Right kidney (tissue), 1 donor: ENCODE results near the gene ARHGAP1.
"Not testable (repeated sequence)": the region's sequence is repeated elsewhere in the genome, so short reads cannot be mapped to it uniquely, and the experiment has no call there.

Experiments
- DNase-seq: peaks from one replicate; pipeline ENCODE4 v3.0.0-alpha.2; 2016

The ARHGAP1 gene

DNA sequence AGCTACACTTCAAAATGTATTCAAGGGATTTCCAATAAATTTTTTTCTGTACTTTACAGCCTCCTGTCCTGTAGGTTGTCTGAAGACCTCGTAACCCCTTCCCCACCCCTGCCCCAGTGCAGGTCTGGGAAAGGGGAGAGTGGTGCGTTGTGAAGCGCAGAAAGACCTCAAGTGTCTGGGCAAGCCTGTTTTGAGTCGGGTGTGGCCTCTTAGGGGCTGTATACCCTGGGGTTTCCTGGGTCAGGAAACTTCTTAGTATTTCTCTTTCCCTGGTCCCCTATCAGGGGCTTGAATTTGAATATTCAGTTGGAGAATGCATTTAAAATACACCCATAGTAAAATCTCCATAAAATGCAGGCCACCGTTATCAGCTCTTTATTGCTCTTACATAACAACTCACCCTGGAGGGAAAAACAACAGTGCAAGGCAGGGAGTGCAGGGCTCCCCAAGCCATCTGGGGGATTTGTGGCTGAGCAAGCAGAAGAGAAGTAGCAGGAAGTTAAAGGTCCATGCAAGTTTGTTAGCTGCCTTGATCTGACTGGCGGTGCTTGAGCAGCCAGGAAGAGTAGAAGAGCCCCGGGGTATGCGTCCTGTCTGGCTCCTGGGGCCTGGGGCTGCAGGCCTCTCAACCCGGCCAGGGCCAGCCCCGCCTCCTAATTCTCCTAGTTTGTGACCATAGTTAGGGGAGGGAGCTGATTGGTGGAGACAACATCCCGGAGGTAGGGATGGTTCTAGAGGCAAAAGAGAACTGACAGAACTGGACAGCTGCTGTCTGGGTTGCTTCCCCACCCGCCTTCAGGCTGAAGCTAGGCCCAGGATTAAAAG is 25.7 kb downstream of the ARHGAP1 start:
- DNase-seq: peak; percentile 22

DNA sequence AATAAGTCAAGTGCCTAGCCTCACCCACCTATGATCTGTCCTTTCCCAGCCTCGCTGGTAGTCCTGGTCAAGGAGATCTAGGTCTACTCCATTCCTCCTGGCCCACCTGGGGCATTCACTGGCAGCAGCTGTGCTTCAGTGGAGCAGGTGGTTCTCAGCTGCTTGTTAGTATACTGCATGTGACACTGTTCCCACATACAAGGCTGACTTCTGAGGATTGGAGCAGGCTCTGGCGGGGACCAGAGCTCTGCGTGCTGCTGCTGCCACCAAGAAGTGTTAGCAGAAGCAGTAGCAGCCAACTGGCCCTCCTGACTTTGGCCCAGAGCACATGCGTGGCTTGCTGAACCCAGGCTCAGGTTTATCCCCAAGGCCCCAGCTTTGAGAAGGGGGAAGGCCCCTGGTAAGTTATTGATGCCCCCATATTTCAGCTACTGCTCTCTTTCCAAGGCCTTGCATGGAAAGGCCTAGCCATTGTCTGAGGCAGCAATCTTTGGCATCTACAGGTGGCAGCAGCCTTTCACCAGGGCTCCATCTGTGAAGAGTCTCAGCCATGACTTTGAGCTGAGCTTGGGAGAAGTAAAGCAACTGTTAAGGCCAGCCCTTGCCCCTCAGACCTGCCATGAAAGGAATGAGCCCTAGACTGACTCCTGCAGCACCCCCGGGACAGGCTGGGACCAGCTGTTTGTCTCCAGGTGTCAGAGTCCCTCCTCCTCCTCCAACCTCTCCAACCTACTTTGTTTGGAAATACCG is 26.5 kb downstream of the ARHGAP1 start:
- no peak for DNase-seq

DNA sequence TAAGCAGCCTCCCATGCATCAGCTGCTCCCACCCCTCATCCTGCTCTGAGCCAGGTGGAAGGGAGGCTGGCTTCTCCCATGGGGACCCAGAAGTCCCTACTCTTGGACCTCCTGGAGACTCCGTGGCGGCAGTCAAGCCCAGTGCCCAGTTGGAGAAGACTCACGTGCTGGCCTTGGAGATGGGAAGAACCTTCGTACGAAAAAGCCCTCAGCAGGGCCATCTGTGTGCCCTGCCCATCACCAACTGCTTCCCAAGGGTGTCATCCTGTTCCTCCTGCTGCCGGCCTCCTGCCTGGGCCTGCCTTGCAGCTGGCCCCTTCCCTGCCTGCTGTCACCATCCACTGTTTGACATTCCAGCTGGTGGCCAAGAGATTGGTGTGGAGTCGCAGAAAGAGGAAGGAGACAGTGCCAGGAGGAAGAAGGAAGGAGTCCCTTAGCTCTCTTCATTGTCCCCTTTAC is 28.0 kb downstream of the ARHGAP1 start:
- no peak for DNase-seq

DNA sequence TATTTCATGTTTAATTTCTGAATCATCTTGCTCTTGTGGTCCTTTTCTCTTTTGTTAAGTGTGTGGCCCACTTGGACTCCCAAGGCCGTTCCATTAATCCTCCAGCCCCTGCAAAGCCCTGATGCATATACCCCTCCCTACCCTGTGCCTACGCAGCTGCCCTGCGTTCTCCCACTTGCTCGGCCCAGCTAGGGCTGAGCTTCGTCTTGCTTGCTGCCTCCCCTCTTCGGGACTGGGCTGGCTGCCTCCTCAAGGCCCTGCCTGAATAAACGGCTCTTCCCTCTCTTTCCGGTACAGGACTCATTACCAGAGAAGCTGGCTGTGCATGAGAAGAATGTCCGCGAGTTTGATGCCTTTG is 28.5 kb downstream of the ARHGAP1 start:
- DNase-seq: no peak

DNA sequence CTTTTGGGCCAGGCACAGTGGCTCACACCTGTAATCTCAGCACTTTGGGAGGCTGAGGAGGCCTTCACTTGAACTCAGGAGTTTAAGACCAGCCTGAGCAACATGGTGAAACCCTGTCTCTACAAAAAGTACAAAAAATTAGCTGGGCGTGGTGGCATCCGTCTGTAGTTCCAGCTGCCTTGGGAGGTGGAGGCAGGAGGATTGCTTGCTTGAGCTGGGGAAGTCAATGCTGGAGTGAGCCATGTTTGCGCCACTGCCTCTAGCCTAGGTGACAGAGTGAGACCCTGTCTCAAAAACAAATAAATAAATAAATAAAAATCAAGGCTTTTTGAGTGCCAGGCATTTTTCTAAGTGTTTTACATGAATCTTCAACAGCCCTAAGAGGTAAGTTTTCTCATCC is 29.9 kb downstream of the ARHGAP1 start:
- DNase-seq: not testable (repeated sequence)

DNA sequence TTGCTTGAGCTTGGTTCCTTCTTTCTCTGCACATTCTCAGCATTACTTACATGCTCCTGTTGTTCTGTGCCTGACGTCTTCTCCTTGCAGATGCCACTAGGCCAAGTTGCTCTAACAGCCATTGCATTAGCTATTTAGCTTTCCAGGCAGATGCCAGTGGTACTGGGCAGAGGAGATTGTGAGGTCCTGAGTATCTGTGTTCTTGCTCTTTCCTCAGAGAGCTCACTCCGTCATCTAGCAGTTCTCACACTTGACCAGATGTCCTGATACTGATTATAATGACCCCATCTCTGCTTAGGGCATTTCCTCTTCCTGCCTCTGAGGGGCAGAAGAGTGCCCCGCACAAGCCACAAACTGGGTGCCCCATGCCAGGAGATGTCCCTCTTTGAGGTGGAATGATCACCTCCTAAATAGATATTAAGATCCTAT is 30.7 kb downstream of the ARHGAP1 start:
- DNase-seq: no peak

DNA sequence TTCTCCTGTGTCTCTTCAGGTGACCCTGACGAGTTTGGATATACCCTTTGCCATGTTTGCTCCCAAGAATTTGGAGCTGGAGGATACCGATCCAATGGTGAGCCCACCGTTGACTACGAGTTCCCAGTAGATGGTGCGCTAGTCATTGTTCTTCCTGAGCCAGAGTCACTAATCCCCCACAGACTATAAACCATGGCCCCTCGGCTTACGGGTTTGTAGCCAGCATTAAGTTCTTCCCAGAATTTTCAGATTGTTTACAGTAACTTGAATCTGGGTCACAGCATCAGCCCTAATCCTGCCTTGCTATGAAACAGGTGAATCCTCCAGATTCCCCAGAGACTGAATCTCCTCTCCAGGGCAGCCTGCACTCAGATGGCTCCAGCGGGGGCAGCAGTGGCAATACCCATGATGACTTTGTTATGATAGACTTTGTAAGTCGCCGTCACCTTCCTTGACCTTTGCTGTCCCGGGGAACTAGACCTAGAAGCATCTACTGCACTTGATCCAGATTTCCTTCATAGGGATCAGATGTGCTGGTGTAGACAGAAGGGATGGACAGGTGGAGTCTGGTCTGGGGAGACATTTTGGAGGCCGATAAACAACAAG is 31.8 kb downstream of the ARHGAP1 start:
- no peak for DNase-seq

DNA sequence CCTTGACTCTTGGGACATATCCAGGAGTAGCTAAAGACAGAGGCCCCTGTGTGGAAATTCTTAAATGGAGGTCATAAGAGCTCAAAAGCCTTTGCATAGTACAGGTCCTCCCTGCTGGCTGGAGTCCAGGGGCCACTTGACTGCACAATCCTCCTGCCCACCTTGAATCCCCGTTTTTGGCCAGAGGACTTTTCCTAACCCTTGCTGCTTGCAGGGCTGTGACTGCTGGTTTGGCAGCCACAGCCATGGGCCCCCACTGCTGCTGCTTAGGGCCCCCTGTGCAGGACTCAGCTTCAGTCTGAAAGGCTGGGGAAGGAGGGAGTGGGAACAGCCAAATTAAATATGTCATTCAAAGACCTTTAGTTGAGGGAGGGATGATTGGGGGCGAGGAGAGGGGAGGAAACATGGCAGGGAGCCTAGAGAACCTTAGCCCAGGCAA is 33.4 kb downstream of the ARHGAP1 start:
- DNase-seq: peak; percentile 23

DNA sequence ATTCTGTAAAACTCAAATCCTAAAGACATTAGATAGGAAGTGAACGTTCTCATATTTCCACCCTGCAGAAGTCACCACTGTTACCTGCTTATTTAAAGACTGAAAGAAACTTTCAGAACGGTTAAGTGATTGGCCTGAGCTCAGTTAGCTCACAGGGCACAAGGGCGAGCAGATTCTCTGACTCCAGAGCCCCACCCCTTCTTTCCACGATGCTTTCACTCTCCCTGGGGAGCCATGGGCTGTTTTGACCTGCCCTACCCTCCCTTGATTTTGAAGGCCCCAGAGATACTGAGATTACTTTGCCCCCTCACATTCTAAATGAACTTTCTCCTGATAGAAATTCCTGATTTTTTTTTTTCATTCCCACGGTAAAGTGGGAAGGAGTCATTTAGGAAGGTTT is 33.9 kb downstream of the ARHGAP1 start:
- DNase-seq: no peak

DNA sequence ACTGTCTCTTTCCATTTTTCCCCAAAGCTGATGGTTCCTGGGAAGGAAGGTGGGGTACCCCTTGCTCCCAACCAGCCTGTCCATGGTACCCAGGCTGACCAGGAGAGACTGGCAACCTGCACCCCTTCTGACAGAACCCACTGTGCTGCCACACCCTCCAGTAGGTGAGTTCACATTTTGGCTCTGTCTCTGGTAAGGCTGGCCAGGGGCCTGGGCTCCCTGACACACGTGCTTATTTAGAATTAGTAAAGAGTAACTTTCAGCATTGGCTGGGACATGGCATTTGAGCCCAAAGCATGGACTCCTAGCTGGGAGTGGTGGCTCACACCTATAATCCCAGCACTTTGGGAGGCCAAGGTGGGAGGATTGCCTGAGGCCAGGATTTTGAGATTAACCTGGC is 35.1 kb downstream of the ARHGAP1 start:
- no peak for DNase-seq

DNA sequence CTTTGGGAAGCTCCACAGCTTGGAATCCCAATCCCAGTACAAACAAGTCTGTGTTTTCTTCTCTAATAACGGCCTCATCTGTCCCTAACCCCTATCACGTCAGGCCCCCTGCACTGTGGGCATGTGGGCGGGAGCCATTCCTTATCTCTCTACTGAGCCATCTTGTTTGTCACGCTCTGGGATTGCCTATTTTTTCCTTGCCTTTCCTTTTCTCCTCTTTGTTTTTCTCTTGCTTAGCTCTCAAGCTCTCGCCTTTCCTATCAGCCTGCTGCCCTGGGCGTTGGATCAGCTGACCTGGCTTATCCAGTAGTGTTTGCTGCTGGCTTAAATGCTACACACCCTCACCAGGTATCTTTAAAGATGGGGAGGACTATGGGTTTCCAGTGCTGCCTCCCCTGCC is 35.8 kb downstream of the ARHGAP1 start:
- no peak for DNase-seq

DNA sequence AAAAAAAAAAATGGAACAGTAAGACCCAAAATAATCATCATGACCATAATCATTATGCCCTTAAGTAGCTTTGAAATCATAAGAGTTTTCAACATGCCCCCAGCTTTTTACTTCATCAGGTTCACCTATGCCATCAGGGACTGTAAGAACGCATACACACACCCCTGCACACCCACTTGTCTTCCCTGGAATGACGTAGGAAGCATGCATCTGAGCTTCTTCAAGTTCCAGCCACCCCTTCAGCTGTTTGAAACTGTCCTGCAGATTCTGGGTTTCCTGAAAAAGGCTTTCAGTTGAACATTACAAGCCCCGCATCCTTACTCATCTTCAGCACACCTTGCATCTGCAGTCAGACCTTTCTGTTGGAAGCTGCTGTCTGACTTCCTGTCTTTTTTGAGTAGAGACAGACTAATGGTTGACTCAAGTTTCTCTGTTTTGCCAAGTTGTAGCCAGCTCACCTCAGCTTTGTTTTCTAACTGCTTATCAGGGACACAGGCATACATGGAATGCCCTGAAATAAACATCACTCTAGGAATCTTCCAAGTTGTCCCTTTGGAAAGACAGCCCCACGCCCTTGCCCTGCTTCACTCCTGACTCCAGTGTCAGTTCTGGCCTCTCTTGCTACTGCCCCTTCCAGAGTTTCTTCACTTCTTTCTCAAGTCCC is 37.0 kb downstream of the ARHGAP1 start:
- no peak for DNase-seq

DNA sequence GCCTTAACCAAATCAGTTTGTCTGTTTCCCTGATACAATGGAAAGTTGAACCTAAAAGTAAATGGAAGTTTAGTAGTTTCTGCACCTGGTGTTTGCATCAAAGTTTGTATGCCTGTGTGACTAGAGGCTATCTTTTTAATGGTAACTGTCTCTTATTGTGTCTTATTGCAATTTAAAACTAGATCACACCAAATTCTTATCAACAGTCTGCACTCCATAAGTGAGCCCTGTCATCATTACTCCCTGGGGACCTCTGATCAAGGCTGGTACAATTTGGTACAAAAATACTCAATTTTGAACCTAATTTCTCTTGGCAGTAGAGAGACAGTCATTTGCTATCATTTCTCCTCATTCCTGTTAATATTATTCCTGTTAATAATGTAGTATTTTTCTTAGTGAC is 38.1 kb downstream of the ARHGAP1 start:
- DNase-seq: no peak

DNA sequence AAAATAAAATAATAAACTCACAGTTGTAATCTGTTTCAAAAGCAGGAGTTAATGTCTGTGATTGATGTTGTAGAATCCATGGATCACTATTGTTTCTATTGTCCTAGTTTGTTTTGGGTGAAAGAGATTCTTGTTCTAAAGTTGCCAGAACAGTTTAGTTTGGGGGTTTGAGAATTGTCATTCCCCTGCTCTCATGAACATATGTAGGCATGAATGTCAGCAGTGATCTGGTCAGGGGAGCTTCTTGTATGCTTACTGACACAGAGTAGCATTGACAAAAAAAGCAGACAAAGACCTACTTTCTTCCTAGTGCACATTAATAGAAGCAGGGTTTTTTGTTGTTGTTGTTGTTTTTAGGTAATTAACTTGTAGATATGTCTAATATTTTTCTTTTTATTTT is 38.6 kb downstream of the ARHGAP1 start:
- no peak for DNase-seq

DNA sequence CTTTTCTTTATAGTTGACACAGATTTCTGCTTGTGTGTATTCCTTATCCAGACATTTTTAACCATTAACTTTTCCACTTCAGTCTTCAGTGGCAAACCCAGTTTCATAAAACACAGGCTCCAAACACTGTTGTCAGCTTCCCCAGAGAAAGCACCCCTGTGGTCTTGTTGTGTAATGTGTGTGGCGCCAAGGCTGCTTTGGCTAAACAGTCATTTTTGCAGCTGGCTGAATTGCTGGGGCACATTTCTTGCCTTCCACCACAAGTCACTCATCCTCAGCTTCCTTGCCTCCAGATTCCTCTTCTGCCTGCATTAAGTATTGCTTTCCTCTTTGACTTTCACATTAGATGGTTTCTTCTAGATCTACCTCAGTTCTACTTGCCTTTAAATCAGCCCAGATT is 40.5 kb downstream of the ARHGAP1 start:
- no peak for DNase-seq

DNA sequence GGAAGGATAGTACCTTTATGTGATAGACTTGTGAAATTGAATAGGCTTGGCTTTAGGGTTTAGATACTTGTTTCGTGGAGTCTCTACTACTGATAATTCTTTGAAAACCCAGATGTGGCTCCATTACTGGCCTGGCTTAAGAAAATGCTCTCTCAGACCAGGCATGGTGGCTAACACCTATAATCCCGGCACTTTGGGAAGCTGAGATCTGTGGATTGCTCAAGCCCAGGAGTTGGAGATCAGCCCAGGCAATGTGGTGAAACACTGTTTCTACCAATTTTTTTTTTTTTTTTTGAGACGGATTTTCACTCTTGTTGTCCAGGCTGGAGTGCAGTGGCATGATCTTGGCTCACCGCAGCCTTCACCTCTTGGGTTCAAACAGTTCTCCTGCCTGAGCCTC is 42.2 kb downstream of the ARHGAP1 start:
- DNase-seq: no peak

DNA sequence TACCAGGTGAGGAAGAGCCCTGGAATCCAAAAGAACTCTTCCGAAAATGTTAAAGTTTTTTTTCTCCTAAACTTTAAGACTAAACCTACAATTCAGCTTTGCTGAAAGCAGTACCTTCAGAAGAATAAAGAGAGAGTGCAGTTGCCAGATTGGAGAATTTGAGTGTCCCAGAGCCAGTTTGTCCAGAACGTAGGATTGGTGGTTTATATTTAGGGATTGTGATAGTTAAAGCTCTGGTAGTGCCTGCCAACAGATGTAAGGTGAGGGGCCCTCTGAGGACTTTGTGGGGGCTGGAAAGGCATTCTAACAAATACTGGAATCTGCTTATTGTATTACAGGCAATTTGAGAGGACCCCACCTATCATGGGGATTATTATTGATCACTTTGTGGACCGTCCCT is 43.2 kb downstream of the ARHGAP1 start:
- no peak for DNase-seq

DNA sequence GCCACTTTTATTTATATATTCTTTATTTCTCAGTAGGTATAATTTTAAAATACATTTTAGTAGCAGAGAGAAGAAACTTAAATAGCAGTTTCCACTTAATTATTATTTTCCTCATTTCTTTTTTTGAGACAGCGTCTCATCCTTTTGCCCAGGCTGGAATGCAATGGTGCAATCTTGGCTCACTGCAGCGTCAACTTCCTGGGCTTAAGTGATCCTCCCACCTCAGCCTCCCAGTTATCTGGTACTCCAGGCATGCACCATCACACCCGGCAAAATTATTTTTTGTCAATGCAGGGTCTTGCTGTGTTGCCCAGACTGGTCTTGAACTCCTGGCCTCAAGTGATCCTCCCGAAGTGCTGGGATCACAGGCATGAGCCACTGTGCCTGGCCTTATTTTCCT is 44.8 kb downstream of the ARHGAP1 start:
- no peak for DNase-seq

DNA sequence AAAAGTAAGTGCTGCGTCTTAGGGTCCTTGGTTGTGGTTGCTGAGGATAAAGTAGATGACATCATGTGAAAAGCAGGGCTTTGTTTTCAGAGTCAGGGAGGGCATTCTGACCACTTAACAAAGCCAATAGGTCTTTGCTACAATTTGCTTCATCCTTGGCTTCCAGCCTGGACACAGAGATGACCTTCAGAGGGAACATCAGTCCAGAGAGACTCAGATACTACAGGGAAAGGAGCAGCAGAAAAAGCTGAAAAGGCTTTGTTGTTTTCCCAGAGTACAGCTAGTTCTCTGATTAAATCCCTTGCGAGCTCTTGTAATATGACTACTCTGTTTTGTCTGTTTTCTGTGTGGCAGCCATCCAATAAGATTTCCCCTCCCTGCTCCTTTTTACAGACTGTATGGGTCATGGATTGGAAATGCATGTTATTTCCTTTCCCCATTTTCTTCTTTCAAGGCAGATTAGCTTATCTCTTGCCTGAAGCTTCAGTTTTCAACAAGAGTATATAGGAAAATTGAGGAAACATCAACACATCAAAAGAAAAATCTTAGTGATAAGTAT is 51.2 kb downstream of the ARHGAP1 start:
- DNase-seq: no peak

DNA sequence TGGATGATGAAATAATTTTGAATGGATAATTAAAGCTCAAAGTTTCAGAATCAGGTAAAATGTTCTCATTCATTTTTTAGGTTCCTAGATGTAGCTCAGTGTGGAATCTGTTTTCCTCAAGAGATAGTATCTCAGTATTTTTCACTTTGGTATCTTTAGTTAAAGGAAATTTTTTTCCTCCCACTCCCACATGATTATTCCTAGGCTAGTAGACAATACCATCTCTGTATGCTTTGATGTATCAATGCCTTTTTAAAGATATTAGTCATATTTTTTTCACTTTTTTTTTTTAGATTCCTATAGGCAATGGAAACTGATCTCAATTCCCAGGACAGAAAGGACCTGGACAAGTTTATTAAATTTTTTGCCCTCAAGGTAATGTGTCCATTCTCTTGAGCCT is 56.4 kb downstream of the ARHGAP1 start:
- no peak for DNase-seq

DNA sequence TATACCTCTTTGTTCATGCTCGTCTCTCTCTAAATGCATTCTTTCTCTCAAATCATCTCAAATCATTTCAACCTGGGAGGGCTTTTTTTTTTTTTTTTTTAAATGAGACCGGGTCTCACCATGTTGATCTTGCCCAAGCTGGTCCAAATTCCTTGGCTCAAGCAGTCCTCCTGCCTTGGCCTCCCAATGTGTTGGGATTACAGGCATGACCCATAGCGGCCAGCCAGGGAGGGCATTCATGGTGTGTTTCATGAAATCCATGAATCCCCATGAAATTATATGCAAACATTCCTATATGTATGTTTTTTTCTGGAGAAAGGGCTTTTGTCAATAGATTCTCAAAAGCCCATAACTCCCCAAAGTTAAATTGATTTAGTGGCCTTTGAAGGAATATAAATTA is 56.9 kb downstream of the ARHGAP1 start:
- DNase-seq: no peak

DNA sequence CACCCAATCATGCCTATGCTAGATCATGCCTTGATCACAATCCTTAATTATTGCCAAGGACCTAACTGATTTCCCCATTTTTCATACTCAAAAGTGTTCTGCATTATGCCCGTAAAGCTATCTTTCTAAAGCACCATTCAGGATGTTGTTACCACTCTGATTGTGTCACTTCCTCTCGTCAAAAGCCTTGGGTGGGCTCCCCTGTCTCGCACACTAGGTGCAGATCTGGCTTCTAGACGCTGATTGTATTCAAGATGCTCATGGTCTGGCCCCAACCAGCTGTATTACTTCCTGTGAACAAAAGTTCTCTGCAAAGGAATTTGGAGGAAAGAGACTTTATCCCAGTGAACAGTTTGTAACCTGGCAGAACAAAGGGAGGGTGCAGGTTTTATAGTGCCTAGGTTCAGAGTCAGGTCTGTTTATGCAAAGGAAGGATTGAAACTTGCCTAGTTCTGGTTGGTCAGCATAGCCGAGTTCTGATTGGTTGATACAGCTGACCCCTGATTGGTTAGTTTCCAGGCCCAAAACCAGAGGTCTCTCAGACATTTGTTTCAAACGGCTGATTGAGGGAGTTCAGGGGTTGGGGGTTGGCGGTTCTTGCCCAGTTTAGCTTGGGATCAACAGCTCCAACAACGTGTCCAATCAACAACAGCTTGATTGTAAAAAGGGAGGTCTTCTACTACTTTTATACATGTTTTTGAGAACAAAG is 57.6 kb downstream of the ARHGAP1 start:
- no peak for DNase-seq
